GM12864 (cell line): Measurements from ENCODE around the gene PARD3B.

Source experiments
- DNase-seq: peaks from one replicate; pipeline ENCODE4 v3.0.0-alpha.2; 2011; ENCODE audit warnings: low read depth
- H3K4me3 ChIP-seq: 2 replicates; pipeline ENCODE4 v1.5.1; 2011; ENCODE audit warnings: mild to moderate bottlenecking, low read depth, low read length, control low read depth
- TF ChIP-seq, protein P1 (sequence below): IDR thresholded peaks from 2 replicates; pipeline ENCODE4 v1.5.1; 2011; ENCODE audit warnings: low read depth, mild to moderate bottlenecking, moderate library complexity, low read length, control low read depth, inconsistent platforms; ENCODE audit errors: missing control alignments

Gene PARD3B

DNA sequence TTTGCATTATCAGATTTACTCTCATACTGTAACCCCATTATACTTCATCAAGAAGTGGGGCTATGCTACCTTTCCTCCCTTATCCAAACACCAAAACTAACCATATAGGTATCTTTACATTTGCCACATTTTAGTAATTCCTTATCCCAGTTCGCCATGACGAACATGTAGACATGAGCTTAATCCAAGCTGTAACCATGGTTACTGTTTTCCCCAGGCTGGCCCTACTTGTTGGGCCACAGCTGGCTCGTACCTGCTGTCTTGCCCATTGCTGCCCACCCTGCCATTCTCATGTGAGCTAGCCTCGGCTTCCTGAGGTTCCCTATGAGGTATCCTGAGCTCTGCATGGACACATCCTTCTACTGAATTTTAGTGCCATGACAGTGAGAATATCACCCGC is 117.7 kb downstream of the PARD3B start:
- DNase-seq, result no peak
- H3K4me3 ChIP-seq, result no peak overlapping the region
- TF ChIP-seq, protein P1, sequence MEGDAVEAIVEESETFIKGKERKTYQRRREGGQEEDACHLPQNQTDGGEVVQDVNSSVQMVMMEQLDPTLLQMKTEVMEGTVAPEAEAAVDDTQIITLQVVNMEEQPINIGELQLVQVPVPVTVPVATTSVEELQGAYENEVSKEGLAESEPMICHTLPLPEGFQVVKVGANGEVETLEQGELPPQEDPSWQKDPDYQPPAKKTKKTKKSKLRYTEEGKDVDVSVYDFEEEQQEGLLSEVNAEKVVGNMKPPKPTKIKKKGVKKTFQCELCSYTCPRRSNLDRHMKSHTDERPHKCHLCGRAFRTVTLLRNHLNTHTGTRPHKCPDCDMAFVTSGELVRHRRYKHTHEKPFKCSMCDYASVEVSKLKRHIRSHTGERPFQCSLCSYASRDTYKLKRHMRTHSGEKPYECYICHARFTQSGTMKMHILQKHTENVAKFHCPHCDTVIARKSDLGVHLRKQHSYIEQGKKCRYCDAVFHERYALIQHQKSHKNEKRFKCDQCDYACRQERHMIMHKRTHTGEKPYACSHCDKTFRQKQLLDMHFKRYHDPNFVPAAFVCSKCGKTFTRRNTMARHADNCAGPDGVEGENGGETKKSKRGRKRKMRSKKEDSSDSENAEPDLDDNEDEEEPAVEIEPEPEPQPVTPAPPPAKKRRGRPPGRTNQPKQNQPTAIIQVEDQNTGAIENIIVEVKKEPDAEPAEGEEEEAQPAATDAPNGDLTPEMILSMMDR, result no peak

GRCh38 chr2:204663816-204664425 is 118.6 kb downstream of the PARD3B start:
- no peak for DNase-seq
- no peak overlapping the region for H3K4me3 ChIP-seq
- TF ChIP-seq, protein P1, result no peak

DNA sequence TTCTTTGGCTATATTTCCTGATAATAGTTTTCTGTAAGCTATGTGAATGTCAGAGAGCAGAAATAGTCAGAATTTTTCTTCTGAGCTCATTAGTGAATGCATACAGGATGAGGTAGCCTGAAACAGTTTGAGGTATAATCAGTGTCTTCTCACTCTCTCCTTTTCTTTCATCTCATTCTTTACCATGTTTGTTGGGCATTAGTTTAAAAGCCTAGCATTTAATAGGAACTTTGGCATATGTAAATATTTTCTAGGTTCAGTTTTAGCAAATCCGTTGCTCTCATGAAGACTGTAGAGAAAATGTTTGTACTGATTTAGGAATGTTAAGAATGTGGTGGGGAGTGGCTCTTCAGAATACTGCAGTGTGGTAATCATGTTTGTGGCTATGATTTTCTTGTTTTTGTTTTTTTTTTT is 119.4 kb downstream of the PARD3B start:
- no peak overlapping the region for H3K4me3 ChIP-seq
- DNase-seq, result no peak
- TF ChIP-seq, protein P1, result no peak

DNA sequence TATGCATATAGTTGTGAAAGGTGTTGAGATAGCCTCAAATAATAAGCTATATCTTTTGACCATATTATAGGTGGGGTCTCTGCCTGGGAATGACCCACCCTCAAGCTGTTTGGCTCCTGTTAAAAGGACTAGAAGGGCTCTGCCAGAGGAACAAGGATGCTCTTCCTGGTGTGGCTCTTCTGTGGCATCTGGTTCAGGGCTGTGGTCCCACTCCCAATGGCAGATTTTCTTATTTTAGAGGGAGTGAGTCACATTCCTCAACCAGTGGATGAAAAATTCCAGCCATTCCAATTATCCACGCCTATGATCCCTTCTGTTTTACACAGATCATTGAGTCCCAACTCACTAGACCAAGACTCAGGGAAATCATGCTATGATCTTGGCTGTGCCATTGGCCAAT is 119.9 kb downstream of the PARD3B start:
- DNase-seq, result no peak
- TF ChIP-seq, protein P1, result no peak
- no peak overlapping the region for H3K4me3 ChIP-seq

- no peak overlapping the region for H3K4me3 ChIP-seq
- TF ChIP-seq, protein P1, result no peak
- DNase-seq, result no peak
Measured at GRCh38 chr2:204665771-204666170, 120.5 kb downstream of the PARD3B start.

DNA sequence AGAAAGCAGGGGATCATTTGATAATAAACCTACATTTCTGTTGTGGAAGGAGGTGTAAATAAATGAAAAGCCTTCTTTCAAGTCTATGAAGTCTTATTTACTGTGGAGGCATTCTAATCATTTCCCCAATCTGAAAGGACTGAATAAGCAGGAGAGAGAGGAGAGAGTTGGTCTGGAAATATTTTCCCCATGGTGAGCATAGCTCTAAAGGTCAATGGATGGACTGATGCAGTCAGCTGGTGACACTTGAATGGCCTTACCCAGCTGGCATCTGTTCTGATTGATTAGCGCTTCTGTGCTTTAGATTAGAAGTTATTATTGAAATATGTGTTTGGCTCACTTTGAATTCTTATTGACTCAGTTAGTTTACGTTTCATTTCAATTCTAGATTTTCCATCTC is 122.7 kb downstream of the PARD3B start:
- H3K4me3 ChIP-seq, result no peak overlapping the region
- TF ChIP-seq, protein P1, result no peak
- no peak for DNase-seq

- TF ChIP-seq, protein P1, result no peak
- DNase-seq, result no peak
- no peak overlapping the region for H3K4me3 ChIP-seq
Measured at GRCh38 chr2:204669382-204669781, 124.1 kb downstream of the PARD3B start.
